Measurements from ENCODE around the gene KLHL24.

GRCh38 chr3:183714622-183715021 lies 79.2 kb downstream of the KLHL24 start:
- TF ChIP-seq CTCF (IDR thresholded peaks at IDR 0.05; ENCODE audit: low read depth, low read length, poor library complexity, severe bottlenecking): no peak
- no peak for TF ChIP-seq EZH2phosphoT487 (IDR thresholded peaks at IDR 0.05; ENCODE audit: borderline replicate concordance, low read length)

Data from DOHH2 (cell line).